HepG2 (cell line): ENCODE data around the gene RPL41. TPM values are rescaled to one million over a fixed set of nuclear protein-coding genes. Genes with fewer than 3 reads are reported as not detected.

ENCODE experiments used
- EED ChIP-seq: sonication (generic); formaldehyde crosslinking; IDR thresholded peaks from 2 replicates; pipeline ENCODE4 v1.5.0; 2020; ENCODE audit warnings: mild to moderate bottlenecking, missing genetic modification reagents
- KAT8 ChIP-seq: IDR thresholded peaks from 2 replicates; pipeline ENCODE4 v1.6.1; 2016; ENCODE audit warnings: missing genetic modification reagents, missing compliant biosample characterization
- MIER3 ChIP-seq: IDR thresholded peaks from 2 replicates; pipeline ENCODE4 v1.6.1; 2016; ENCODE audit warnings: missing compliant biosample characterization, borderline replicate concordance
- NFIC ChIP-seq: IDR thresholded peaks from 2 replicates; pipeline ENCODE4 v1.6.1; 2012; ENCODE audit warnings: mild to moderate bottlenecking, low read length, inconsistent platforms
- POLR2AphosphoS5 ChIP-seq: IDR thresholded peaks from 2 replicates; pipeline ENCODE4 v1.6.1; 2012; ENCODE audit warnings: low read depth, low read length
- SP140L ChIP-seq: sonication (generic); formaldehyde crosslinking; IDR thresholded peaks from 2 replicates; pipeline ENCODE4 v1.4.0; 2020; ENCODE audit warnings: missing genetic modification reagents, borderline replicate concordance
- TP53 ChIP-seq: sonication (generic); formaldehyde crosslinking; conservative IDR thresholded peaks from 2 replicates; pipeline ENCODE4 v1.4.0; 2020; ENCODE audit warnings: missing genetic modification reagents
- ZFP90 ChIP-seq: sonication (generic); formaldehyde crosslinking; IDR thresholded peaks from 2 replicates; pipeline ENCODE4 v1.8.0; 2022; ENCODE audit warnings: missing genetic modification reagents, mild to moderate bottlenecking, inconsistent platforms, borderline replicate concordance
- ZKSCAN1 ChIP-seq: fragments of 150-350 bp; IDR thresholded peaks from 2 replicates; pipeline ENCODE4 v1.6.1; 2014; ENCODE audit warnings: low read length
- ZNF138 ChIP-seq: sonication (generic); formaldehyde crosslinking; IDR thresholded peaks from 2 replicates; pipeline ENCODE4 v1.5.0; 2020; ENCODE audit warnings: mild to moderate bottlenecking, low read depth, missing genetic modification reagents
- ZNF572 ChIP-seq: sonication (generic); formaldehyde crosslinking; IDR thresholded peaks from 2 replicates; pipeline ENCODE4 v1.5.1; 2020; ENCODE audit warnings: mild to moderate bottlenecking, missing genetic modification reagents
- ZNF615 ChIP-seq: sonication (generic); formaldehyde crosslinking; IDR thresholded peaks from 2 replicates; pipeline ENCODE4 v1.5.0; 2020; ENCODE audit warnings: mild to moderate bottlenecking, missing genetic modification reagents, borderline replicate concordance
- polyA plus RNA-seq, 8 experiments: library from polyadenylated mRNA; depleted of rRNA in 3 of 8; stranded (reverse) in 7 of 8; unstranded in 1 of 8; fragments of >200 nt; fragmentation: Illumina TruSeq in 4 of 8; extraction: Trizol in 4 of 8; gene quantifications; 2 replicates each; pipeline versions ENCODE4 v1.2.1 to v1.2.3, GENCODE V29; 2011 to 2016; ENCODE audit warnings: low read depth in 4 of 8, missing spikeins in 1 of 8, mixed read lengths in 1 of 8; ENCODE audit not compliant: insufficient read depth in 1 of 8
- total RNA-seq, 5 experiments: library from RNA; depleted of rRNA; stranded (reverse); fragments of >200 nt; fragmentation: Illumina TruSeq; extraction: Trizol; gene quantifications; 2 replicates each; pipeline ENCODE4 v1.2.3, GENCODE V29; 2016; ENCODE audit warnings: low read depth in 1 of 5
- TF ChIP-seq, protein P1 (sequence below): sonication (generic); formaldehyde crosslinking; IDR thresholded peaks from 2 replicates; pipeline ENCODE4 v1.5.0; 2020; ENCODE audit warnings: mild to moderate bottlenecking, missing genetic modification reagents, borderline replicate concordance
- TF ChIP-seq, protein P2 (sequence below): sonication (generic); formaldehyde crosslinking; IDR thresholded peaks from 2 replicates; pipeline ENCODE4 v1.4.0; 2020; ENCODE audit warnings: mild to moderate bottlenecking, missing genetic modification reagents
- TF ChIP-seq, protein P3 (sequence below): sonication (generic); formaldehyde crosslinking; IDR thresholded peaks from 2 replicates; pipeline ENCODE4 v1.4.0; 2020; ENCODE audit warnings: missing genetic modification reagents
- TF ChIP-seq, protein P4 (sequence below): sonication (generic); formaldehyde crosslinking; IDR thresholded peaks from 2 replicates; pipeline ENCODE4 v1.8.1; 2023; ENCODE audit warnings: mild to moderate bottlenecking, missing genetic modification reagents

The RPL41 gene
- total and polyA plus RNA-seq, 2 of the 13 experiments (the other 11 are each of a cell fraction or from before 2014, with no cell fraction given), result 4,012 to 7,670 TPM

DNA sequence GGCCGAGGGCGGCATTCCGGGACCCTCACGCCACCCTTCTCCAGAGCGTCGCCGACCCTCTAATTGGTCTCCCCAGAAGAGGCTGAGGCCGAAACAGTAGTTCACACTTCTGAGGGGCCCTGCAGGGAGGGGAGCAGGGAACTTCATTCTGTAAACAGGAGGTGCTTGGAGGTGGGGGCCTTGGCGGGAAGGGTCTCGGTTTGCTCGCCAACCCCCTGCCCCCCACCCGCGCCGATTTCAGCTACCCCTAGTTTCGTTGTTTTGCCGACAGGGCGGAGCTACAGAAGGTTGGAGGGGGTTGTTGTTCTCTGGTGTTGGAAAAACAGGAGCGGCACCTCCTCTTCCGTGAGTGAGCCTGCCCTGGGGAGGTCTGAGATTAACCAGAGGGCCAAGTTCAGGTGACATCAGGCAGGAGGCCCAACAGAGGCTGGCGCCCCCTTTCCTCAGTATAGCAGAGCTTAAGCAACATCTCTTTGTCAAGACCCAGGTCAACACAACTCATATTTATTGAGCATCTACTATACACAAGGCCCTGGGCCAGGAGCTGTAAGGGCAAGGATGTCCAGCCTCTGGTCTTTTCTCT, 35.8 kb upstream of the RPL41 start (continued):
- TF ChIP-seq, protein P1, sequence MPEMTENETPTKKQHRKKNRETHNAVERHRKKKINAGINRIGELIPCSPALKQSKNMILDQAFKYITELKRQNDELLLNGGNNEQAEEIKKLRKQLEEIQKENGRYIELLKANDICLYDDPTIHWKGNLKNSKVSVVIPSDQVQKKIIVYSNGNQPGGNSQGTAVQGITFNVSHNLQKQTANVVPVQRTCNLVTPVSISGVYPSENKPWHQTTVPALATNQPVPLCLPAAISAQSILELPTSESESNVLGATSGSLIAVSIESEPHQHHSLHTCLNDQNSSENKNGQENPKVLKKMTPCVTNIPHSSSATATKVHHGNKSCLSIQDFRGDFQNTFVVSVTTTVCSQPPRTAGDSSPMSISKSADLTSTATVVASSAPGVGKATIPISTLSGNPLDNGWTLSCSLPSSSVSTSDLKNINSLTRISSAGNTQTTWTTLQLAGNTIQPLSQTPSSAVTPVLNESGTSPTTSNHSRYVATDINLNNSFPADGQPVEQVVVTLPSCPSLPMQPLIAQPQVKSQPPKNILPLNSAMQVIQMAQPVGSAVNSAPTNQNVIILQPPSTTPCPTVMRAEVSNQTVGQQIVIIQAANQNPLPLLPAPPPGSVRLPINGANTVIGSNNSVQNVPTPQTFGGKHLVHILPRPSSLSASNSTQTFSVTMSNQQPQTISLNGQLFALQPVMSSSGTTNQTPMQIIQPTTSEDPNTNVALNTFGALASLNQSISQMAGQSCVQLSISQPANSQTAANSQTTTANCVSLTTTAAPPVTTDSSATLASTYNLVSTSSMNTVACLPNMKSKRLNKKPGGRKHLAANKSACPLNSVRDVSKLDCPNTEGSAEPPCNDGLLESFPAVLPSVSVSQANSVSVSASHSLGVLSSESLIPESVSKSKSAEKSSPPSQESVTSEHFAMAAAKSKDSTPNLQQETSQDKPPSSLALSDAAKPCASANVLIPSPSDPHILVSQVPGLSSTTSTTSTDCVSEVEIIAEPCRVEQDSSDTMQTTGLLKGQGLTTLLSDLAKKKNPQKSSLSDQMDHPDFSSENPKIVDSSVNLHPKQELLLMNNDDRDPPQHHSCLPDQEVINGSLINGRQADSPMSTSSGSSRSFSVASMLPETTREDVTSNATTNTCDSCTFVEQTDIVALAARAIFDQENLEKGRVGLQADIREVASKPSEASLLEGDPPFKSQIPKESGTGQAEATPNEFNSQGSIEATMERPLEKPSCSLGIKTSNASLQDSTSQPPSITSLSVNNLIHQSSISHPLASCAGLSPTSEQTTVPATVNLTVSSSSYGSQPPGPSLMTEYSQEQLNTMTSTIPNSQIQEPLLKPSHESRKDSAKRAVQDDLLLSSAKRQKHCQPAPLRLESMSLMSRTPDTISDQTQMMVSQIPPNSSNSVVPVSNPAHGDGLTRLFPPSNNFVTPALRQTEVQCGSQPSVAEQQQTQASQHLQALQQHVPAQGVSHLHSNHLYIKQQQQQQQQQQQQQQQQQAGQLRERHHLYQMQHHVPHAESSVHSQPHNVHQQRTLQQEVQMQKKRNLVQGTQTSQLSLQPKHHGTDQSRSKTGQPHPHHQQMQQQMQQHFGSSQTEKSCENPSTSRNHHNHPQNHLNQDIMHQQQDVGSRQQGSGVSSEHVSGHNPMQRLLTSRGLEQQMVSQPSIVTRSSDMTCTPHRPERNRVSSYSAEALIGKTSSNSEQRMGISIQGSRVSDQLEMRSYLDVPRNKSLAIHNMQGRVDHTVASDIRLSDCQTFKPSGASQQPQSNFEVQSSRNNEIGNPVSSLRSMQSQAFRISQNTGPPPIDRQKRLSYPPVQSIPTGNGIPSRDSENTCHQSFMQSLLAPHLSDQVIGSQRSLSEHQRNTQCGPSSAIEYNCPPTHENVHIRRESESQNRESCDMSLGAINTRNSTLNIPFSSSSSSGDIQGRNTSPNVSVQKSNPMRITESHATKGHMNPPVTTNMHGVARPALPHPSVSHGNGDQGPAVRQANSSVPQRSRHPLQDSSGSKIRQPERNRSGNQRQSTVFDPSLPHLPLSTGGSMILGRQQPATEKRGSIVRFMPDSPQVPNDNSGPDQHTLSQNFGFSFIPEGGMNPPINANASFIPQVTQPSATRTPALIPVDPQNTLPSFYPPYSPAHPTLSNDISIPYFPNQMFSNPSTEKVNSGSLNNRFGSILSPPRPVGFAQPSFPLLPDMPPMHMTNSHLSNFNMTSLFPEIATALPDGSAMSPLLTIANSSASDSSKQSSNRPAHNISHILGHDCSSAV (CRISPR knock-in tag), result no peak
- TF ChIP-seq NFIC (peak; percentile 65; the same call in 1 of the 2 replicates), EED (CRISPR knock-in tag) (no peak), MIER3 (CRISPR knock-in tag) (peak; percentile 33; the same call in 1 of the 2 replicates), TP53 (CRISPR knock-in tag) (no peak), POLR2AphosphoS5 (peak; percentile 81), SP140L (no peak), ZNF138 (no peak), ZKSCAN1 (no peak), ZFP90 (CRISPR knock-in tag) (no peak), ZNF615 (no peak), ZNF572 (CRISPR knock-in tag) (no peak), KAT8 (CRISPR knock-in tag) (no peak)
- TF ChIP-seq, protein P2, sequence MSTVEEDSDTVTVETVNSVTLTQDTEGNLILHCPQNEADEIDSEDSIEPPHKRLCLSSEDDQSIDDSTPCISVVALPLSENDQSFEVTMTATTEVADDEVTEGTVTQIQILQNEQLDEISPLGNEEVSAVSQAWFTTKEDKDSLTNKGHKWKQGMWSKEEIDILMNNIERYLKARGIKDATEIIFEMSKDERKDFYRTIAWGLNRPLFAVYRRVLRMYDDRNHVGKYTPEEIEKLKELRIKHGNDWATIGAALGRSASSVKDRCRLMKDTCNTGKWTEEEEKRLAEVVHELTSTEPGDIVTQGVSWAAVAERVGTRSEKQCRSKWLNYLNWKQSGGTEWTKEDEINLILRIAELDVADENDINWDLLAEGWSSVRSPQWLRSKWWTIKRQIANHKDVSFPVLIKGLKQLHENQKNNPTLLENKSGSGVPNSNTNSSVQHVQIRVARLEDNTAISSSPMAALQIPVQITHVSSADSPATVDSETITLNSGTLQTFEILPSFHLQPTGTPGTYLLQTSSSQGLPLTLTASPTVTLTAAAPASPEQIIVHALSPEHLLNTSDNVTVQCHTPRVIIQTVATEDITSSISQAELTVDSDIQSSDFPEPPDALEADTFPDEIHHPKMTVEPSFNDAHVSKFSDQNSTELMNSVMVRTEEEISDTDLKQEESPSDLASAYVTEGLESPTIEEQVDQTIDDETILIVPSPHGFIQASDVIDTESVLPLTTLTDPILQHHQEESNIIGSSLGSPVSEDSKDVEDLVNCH, result no peak
- TF ChIP-seq, protein P3, sequence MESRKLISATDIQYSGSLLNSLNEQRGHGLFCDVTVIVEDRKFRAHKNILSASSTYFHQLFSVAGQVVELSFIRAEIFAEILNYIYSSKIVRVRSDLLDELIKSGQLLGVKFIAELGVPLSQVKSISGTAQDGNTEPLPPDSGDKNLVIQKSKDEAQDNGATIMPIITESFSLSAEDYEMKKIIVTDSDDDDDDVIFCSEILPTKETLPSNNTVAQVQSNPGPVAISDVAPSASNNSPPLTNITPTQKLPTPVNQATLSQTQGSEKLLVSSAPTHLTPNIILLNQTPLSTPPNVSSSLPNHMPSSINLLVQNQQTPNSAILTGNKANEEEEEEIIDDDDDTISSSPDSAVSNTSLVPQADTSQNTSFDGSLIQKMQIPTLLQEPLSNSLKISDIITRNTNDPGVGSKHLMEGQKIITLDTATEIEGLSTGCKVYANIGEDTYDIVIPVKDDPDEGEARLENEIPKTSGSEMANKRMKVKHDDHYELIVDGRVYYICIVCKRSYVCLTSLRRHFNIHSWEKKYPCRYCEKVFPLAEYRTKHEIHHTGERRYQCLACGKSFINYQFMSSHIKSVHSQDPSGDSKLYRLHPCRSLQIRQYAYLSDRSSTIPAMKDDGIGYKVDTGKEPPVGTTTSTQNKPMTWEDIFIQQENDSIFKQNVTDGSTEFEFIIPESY (CRISPR knock-in tag), result no peak
- TF ChIP-seq, protein P4, sequence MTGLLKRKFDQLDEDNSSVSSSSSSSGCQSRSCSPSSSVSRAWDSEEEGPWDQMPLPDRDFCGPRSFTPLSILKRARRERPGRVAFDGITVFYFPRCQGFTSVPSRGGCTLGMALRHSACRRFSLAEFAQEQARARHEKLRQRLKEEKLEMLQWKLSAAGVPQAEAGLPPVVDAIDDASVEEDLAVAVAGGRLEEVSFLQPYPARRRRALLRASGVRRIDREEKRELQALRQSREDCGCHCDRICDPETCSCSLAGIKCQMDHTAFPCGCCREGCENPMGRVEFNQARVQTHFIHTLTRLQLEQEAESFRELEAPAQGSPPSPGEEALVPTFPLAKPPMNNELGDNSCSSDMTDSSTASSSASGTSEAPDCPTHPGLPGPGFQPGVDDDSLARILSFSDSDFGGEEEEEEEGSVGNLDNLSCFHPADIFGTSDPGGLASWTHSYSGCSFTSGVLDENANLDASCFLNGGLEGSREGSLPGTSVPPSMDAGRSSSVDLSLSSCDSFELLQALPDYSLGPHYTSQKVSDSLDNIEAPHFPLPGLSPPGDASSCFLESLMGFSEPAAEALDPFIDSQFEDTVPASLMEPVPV (CRISPR knock-in tag), result no peak
